Endometrial microvascular endothelial cells (primary cell): ENCODE data around the gene BLTP3A. TPM values are rescaled to one million over a fixed set of nuclear protein-coding genes. Genes with fewer than 3 reads are reported as not detected.
"Not testable (repeated sequence)": the region's sequence is repeated elsewhere in the genome, so short reads cannot be mapped to it uniquely, and the experiment has no call there.

Experiments
- in situ Hi-C: cut with HindIII; loops from 2 replicates; pipeline ENCODE4 v1.10.0; 2017; ENCODE audit warnings: low sequenced_read_pairs, low pct_unique_long_range_greater_than_20kb; ENCODE audit errors: inconsistent ontology term
- total RNA-seq: library from RNA; depleted of rRNA; stranded (reverse); fragments of >200 nt; gene quantifications from one replicate; pipeline ENCODE4 v1.2.3, GENCODE V29; 2015; ENCODE audit errors: inconsistent ontology term

Gene BLTP3A, protein sequence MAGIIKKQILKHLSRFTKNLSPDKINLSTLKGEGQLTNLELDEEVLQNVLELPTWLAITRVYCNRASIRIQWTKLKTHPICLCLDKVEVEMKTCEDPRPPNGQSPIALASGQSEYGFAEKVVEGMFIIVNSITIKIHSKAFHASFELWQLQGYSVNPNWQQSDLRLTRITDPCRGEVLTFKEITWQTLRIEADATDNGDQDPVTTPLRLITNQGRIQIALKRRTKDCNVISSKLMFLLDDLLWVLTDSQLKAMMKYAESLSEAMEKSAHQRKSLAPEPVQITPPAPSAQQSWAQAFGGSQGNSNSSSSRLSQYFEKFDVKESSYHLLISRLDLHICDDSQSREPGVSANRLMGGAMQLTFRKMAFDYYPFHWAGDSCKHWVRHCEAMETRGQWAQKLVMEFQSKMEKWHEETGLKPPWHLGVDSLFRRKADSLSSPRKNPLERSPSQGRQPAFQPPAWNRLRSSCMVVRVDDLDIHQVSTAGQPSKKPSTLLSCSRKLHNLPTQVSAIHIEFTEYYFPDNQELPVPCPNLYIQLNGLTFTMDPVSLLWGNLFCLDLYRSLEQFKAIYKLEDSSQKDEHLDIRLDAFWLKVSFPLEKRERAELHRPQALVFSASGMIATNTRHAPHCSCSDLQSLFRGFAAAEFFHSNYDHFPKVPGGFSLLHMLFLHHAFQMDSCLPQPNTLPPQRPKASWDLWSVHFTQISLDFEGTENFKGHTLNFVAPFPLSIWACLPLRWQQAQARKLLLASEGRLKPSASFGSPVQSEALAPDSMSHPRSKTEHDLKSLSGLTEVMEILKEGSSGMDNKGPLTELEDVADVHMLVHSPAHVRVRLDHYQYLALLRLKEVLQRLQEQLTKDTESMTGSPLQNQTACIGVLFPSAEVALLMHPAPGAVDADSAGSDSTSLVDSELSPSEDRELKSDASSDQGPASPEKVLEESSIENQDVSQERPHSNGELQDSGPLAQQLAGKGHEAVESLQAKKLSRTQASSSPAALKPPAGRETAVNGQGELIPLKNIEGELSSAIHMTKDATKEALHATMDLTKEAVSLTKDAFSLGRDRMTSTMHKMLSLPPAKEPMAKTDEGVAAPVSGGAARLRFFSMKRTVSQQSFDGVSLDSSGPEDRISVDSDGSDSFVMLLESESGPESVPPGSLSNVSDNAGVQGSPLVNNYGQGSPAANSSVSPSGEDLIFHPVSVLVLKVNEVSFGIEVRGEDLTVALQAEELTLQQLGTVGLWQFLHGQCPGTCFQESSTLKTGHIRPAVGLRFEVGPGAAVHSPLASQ (N-terminal part only)
- 7.6 TPM for total RNA-seq

GRCh38 chr6:34791701-34792604 is at the start of gene BLTP3A:
TSS of gene BLTP3A (plus strand) at chr6:34792083. CDS start at chr6:34792251, 168 bp downstream.
- in situ Hi-C loops, result no loop called here

GRCh38 chr6:34742094-34742493 is 49.8 kb upstream of the BLTP3A start:
- in situ Hi-C loops, result no loop called here

DNA sequence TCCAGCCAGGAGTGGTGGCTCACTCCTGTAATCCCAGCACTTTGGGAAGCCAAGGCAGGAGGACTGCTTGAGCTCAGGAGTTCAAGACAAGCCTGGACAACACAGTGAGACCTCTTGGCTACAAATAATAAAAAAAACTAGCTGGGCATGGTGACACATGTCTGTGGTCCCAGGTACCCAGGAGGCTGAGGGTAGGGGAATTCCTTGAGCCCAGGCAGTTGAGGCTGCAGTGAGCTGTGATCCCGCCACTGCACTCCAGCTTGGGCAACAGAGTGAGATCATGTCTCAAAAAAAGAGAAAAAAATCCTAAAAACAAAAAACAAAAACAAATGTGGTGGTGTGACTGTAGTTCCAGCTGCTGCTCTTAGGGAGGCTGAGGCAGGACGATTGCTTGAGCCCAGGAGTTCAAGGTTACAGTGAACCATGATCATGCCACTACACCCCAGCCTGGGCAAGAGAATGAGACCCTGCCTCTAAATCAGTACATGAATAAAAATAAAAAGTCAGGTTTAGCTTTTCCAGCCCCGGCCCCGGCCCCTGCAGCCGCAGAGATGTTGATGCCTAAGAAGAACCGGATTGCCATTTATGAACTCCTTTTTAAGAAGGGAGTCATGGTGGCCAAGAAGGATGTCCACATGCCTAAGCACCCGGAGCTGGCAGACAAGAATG is 48.1 kb upstream of the BLTP3A start:
- in situ Hi-C loops, result no loop called here

- in situ Hi-C loops, result not testable (repeated sequence)
Observed at GRCh38 chr6:34744294-34744647, 47.6 kb upstream of the BLTP3A start.

DNA sequence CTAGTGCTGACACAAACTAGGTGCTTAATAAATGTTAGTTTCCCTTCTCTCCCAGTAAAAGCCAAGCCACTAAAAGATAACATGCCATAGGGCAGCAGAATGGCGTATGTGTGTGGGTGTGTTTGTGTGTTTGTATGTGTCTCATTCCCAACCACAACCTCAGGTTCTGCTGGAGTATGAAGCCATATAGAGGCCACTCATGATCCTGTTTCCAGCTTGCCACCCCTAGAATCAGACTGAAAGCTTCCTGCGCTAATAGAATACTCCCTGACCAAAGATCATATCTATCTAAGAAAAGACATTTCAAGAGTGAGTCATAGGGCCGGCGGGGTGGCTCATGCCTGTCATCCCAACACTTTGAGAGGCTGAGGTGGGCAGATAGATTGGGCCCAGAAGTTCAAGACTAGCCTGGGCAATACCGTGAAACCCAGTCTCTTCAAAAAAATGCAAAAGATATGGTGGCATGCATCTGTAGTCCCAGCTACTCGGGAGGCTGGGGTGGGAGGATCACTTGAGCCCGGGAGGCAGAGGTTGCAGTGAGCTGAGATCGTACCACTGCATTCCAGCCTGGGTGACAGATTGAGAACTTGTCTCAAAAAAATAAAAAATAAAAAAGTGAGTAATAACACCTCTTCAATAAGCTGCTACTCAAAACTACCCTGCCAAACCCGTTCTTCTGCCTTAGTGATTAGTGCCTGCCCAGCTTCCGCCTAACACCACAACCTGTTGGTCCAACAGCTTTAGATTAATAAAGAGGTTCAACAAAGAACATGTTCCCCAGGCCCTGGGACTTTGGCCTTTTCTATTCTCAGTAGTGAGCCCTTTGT is 46.4 kb upstream of the BLTP3A start:
- in situ Hi-C loops, result no loop called here

DNA sequence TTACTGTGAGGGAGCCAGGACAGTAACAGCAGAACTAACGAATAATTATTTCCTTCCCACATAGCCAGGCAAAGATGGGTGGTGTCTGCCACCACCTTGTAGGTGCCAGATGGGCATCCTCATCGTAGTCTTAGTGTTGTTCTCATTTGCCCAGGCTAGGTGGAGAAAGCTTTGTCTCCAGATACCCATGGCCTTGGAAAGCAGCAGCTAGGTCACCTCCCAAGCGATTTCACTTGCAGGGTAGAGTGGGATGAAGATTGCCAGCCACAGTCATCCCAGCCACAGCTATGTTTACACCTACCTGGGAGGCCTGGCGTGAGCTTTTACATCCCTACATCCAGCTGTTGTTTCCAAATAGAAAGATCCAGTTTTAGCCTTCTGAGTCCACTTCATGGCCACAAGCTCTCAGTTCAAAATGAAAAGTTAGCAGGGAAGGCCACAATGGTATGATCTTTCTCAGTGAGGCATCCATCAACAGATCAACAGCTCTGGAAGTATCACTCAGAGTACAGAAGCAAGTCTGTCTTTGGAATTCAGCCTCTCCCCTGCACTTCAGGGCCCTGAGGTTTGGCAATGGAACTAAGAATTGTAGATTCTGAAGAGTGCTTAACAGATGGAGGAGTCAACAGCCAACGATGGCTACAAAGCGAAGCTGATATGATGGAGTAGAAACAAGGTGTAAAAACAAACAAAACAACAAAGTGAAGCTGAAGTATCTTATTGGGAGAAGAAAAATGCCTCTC is 45.6 kb upstream of the BLTP3A start:
- in situ Hi-C loops, result no loop called here

DNA sequence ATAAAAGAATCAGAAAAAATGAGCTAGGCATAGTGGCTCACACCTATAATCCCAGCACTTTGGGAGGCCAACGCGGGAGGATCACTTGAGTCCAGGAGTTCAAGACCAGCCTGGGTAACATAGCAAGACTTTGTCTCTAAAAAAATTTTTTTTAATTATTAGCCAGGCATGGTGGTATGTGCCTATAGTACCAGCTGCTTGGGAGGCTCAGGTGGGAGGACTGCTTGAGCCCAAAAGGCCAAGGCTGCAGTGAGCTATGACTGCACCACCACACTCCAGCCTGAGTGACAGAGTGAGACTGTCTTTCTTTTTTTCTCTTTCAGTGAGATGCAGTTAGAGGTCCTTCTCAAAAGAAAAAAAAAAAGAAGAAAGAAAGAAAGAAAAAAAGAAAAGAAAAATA is 43.1 kb upstream of the BLTP3A start:
- in situ Hi-C loops, result no loop called here

GRCh38 chr6:34756513-34756856 is 35.4 kb upstream of the BLTP3A start:
- in situ Hi-C loops, result not testable (repeated sequence)

GRCh38 chr6:34757687-34758274 is 34.1 kb upstream of the BLTP3A start:
- in situ Hi-C loops, result no loop called here

DNA sequence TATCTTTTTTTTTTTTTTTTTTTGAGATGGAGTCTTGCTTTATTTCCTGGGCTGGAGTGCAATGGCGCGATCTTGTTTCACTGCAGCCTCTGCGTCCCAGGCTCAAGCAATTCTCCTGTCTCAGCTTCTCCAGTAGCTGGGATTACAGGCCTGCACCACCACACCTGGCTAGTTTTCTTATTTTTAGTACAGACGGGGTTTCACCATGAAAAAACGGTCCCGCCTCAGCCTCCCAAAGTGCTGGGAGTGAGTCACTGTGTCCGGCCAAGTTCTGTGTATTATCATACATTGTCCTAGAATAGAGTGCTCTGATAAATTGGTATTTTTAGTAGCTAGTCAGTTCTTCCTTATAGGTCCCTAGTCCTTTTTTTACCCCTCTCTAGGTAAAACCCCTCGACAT is 31.8 kb upstream of the BLTP3A start:
- in situ Hi-C loops, result no loop called here

GRCh38 chr6:34761681-34762080 is 30.2 kb upstream of the BLTP3A start:
- in situ Hi-C loops, result not testable (repeated sequence)

DNA sequence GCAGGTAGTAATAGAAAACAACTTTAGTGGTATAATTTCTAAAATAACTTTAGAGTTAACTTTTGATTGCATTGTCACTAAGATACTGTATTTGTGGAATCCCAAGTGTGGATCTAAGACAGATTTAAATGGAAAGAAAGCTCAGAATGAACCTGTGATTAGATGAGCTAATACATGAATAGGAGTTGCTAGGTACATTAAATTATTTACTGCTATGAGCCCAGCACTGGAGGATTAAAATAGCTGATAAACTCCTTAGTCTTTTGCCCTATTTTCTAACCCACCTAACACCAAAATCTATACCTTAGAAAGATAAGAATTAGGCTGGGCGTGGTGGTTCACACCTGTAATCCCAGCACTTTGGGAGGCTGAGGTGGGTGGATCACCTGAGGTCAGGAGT is 23.7 kb upstream of the BLTP3A start:
- in situ Hi-C loops, result no loop called here

DNA sequence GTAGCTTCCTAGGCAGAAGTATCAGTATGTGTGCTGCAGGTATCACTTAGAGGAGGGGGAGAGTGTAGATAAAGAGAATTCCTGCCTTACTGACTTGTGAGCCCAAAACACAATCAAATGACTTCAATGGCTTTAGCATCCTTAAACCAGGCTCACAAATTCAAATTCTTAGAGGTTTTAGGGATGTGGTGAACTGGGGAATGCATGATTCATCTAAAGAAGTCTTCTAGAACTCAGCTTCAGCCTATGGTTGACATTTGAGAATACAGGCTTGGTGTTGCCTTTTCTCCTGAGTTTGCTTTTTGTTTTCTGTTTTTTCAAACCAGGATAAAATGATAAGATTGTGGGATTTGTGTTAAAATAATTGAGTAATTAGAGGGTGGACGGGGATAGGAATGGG is 20.2 kb upstream of the BLTP3A start:
- in situ Hi-C loops, result no loop called here

- in situ Hi-C loops, result no loop called here
Observed at GRCh38 chr6:34772940-34773339, 18.9 kb upstream of the BLTP3A start.

GRCh38 chr6:34773916-34774315 is 18.0 kb upstream of the BLTP3A start:
- in situ Hi-C loops, result no loop called here

- in situ Hi-C loops, result no loop called here
Observed at GRCh38 chr6:34774967-34775366, 16.9 kb upstream of the BLTP3A start.
